GM23338 (cell line): ENCODE measurements around the gene ZNF692. TPM values are rescaled to one million over a fixed set of nuclear protein-coding genes. Genes with fewer than 3 reads are reported as not detected.
"Not testable (repeated sequence)": the region's sequence is repeated elsewhere in the genome, so short reads cannot be mapped to it uniquely, and the experiment has no call there.

Experiments used
- ATAC-seq: fragments of 200-7000 bp; cut with Tn5 transposase; 3 replicates; pipeline ENCODE4 v1.9.1; 2020
- DNase-seq: peaks from one replicate; pipeline ENCODE4 v3.0.0-alpha.2; 2015; ENCODE audit warnings: low spot score
- H2AFZ ChIP-seq: fragments of 200-600 bp; sonication (generic); 2 replicates; pipeline ENCODE4 v1.8.0; 2016; ENCODE audit warnings: antibody characterized with exemption, mild to moderate bottlenecking, moderate library complexity
- H3F3A ChIP-seq: fragments of 200-600 bp; sonication (generic); replicated peaks from 2 replicates; pipeline ENCODE4 v1.8.0; 2017; ENCODE audit warnings: antibody characterized with exemption, mixed run types, low read depth
- H3K27ac ChIP-seq: fragments of 200-600 bp; sonication (generic); 2 replicates; pipeline ENCODE4 v1.6.1; 2016; ENCODE audit warnings: low read depth
- H3K27me3 ChIP-seq: fragments of 200-600 bp; sonication (generic); 2 replicates; pipeline ENCODE4 v1.8.0; 2016; ENCODE audit warnings: mild to moderate bottlenecking, mixed run types, moderate library complexity; ENCODE audit not compliant: insufficient read depth
- H3K36me3 ChIP-seq: fragments of 200-600 bp; sonication (generic); 2 replicates; pipeline ENCODE4 v1.8.0; 2016; ENCODE audit warnings: mild to moderate bottlenecking; ENCODE audit not compliant: insufficient read depth
- H3K4me1 ChIP-seq: fragments of 200-600 bp; sonication (generic); 2 replicates; pipeline ENCODE4 v1.8.0; 2016; ENCODE audit warnings: mild to moderate bottlenecking, moderate library complexity; ENCODE audit not compliant: insufficient read depth
- H3K4me2 ChIP-seq: fragments of 200-600 bp; sonication (generic); 2 replicates; pipeline ENCODE4 v1.7.1; 2017; ENCODE audit warnings: mixed run types
- H3K4me3 ChIP-seq: fragments of 200-600 bp; sonication (generic); 2 replicates; pipeline ENCODE4 v1.6.1; 2016; ENCODE audit warnings: mixed run types
- H3K79me2 ChIP-seq: fragments of 200-600 bp; sonication (generic); replicated peaks from 2 replicates; pipeline ENCODE4 v1.8.0; 2017; ENCODE audit warnings: mild to moderate bottlenecking; ENCODE audit not compliant: insufficient read depth
- H3K9me2 ChIP-seq: fragments of 200-600 bp; sonication (generic); 2 replicates; pipeline ENCODE4 v1.8.0; 2017; ENCODE audit not compliant: insufficient read depth
- H4K20me1 ChIP-seq: fragments of 200-600 bp; sonication (generic); replicated peaks from 2 replicates; pipeline ENCODE4 v1.8.0; 2017; ENCODE audit warnings: mild to moderate bottlenecking; ENCODE audit not compliant: insufficient read depth
- H3K27ac Mint-ChIP-seq: 2 replicates; pipeline ENCODE4 v1.8.0; 2020; ENCODE audit warnings: inconsistent platforms, mild to moderate bottlenecking, moderate library complexity, mixed read lengths
- H3K27me3 Mint-ChIP-seq: 3 replicates; pipeline ENCODE4 v1.8.0; 2022; ENCODE audit warnings: low read depth, mild to moderate bottlenecking, moderate library complexity, mixed read lengths, inconsistent platforms; ENCODE audit not compliant: insufficient read depth, poor library complexity
- H3K36me3 Mint-ChIP-seq: 3 replicates; pipeline ENCODE4 v1.8.0; 2021; ENCODE audit warnings: low read depth, mild to moderate bottlenecking, inconsistent platforms, moderate library complexity, mixed read lengths
- H3K4me1 Mint-ChIP-seq: 3 replicates; pipeline ENCODE4 v1.8.0; 2020; ENCODE audit warnings: mild to moderate bottlenecking, inconsistent platforms, mixed read lengths
- H3K4me3 Mint-ChIP-seq: 3 replicates; pipeline ENCODE4 v1.8.0; 2021; ENCODE audit warnings: moderate library complexity, mild to moderate bottlenecking, inconsistent platforms, mixed read lengths
- H3K9me3 Mint-ChIP-seq: 3 replicates; pipeline ENCODE4 v1.8.0; 2020; ENCODE audit warnings: moderate library complexity, mild to moderate bottlenecking, inconsistent platforms, mixed read lengths
- EZH2 ChIP-seq: fragments of 200-600 bp; sonication (generic); IDR thresholded peaks from one replicate; pipeline ENCODE4 v1.8.0; 2017; ENCODE audit warnings: antibody characterized with exemption, mild to moderate bottlenecking, low read depth; ENCODE audit not compliant: unreplicated experiment
- ZNF331 ChIP-seq: fragments of 250-450 bp; sonication (Bioruptor Pico); IDR thresholded peaks from 2 replicates; pipeline ENCODE4 v1.5.0; 2020; ENCODE audit warnings: low read depth, mild to moderate bottlenecking, moderate library complexity
- polyA plus RNA-seq: library from polyadenylated mRNA; unstranded; fragments of >200 nt; fragmentation: Nextera tagmentation; extraction: Ambion mirVana; gene quantifications from 2 replicates; pipeline ENCODE4 v1.2.1, GENCODE V29; 2016
- total RNA-seq: library from RNA; depleted of rRNA; stranded (reverse); fragments of >200 nt; shearing (Covaris generic); gene quantifications from 2 replicates; pipeline ENCODE4 v1.2.3, GENCODE V29; 2014
- TF ChIP-seq, protein P1 (sequence below): fragments of 250-450 bp; sonication (Bioruptor Pico); IDR thresholded peaks from 2 replicates; pipeline ENCODE4 v1.5.0; 2020; ENCODE audit warnings: mild to moderate bottlenecking, moderate library complexity
- TF ChIP-seq, protein P2 (sequence below): IDR thresholded peaks from one replicate; pipeline ENCODE4 v1.6.1; 2018; ENCODE audit warnings: antibody characterized with exemption; ENCODE audit not compliant: unreplicated experiment

Gene ZNF692
- total and polyA plus RNA-seq, 2 experiments from 2014 or later: 41.2 to 57.1 TPM

DNA sequence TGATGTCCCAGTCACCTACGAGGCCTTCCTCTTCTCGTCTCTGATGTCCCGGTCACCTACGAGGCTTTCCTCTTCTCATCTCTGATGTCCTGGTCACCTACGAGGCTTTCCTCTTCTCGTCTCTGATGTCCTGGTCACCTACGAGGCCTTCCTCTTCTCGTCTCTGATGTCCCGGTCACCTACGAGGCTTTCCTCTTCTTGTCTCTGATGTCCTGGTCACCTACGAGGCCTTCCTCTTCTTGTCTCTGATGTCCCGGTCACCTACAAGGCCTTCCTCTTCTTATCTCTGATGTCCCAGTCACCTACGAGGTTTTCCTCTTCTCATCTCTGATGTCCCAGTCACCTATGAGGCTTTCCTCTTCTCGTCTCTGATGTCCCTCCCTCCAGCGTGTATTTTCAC lies 55.4 kb downstream of the ZNF692 start:
- H4K20me1 ChIP-seq, H3K4me2 ChIP-seq, H3K27me3 ChIP-seq, H3K4me3 Mint-ChIP-seq, H2AFZ ChIP-seq, H3K4me3 ChIP-seq, H3K79me2 ChIP-seq, ATAC-seq, H3K9me2 ChIP-seq, H3K4me1 ChIP-seq, H3K27ac ChIP-seq, DNase-seq, H3K4me1 Mint-ChIP-seq, H3K27ac Mint-ChIP-seq, H3F3A ChIP-seq, H3K36me3 ChIP-seq: not testable (repeated sequence)
- H3K36me3 Mint-ChIP-seq: peaks cover 12% of the 10 kb centered on the region; the same call in 2 of the 3 replicates
- H3K27me3 Mint-ChIP-seq: peaks cover 17% of the 10 kb centered on the region
- H3K9me3 Mint-ChIP-seq: peaks cover 71% of the 10 kb centered on the region

DNA sequence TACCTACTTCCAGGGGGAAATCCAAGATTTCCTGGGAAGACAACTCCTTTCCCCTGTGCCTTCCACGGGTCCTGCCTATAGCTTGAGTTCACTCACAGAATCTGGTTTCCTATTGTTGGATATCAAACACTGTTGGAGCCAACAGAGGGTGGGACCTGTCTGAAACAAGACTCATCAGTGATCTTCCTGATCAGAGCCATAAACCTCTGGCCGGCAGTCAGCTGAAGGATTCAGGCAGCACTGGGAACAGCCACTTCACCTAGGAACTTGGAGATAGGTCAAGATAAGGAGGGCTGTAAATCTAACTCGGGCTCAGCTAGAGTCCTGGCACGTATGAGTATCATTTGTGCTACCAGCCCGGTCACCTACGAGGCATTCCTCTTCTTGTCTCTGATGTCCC lies 56.4 kb downstream of the ZNF692 start:
- H3K27ac Mint-ChIP-seq: no peak overlapping the region
- Histone ChIP-seq H3K27me3 (no peaks in the 10 kb centered on the region), H3K79me2 (no peaks in the 10 kb centered on the region), H3K36me3 (0 out of 2 replicates have a peak, but pooled peaks cover 3% of the 10 kb centered on the region), H2AFZ (no peak overlapping the region), H3K4me3 (no peak overlapping the region), H3K27ac (no peak overlapping the region), H3K9me2 (no peaks in the 10 kb centered on the region), H3K4me2 (no peak overlapping the region), H3F3A (no peaks in the 10 kb centered on the region), H4K20me1 (no peaks in the 10 kb centered on the region), H3K4me1 (no peaks in the 10 kb centered on the region)
- H3K4me3 Mint-ChIP-seq: no peak overlapping the region
- peaks cover 16% of the 10 kb centered on the region for H3K27me3 Mint-ChIP-seq
- H3K4me1 Mint-ChIP-seq: no peaks in the 10 kb centered on the region
- H3K9me3 Mint-ChIP-seq: peaks cover 81% of the 10 kb centered on the region
- peaks cover 12% of the 10 kb centered on the region; the same call in 2 of the 3 replicates for H3K36me3 Mint-ChIP-seq
- DNase-seq (no peak), ATAC-seq (no peak)
- TF ChIP-seq, protein P1, sequence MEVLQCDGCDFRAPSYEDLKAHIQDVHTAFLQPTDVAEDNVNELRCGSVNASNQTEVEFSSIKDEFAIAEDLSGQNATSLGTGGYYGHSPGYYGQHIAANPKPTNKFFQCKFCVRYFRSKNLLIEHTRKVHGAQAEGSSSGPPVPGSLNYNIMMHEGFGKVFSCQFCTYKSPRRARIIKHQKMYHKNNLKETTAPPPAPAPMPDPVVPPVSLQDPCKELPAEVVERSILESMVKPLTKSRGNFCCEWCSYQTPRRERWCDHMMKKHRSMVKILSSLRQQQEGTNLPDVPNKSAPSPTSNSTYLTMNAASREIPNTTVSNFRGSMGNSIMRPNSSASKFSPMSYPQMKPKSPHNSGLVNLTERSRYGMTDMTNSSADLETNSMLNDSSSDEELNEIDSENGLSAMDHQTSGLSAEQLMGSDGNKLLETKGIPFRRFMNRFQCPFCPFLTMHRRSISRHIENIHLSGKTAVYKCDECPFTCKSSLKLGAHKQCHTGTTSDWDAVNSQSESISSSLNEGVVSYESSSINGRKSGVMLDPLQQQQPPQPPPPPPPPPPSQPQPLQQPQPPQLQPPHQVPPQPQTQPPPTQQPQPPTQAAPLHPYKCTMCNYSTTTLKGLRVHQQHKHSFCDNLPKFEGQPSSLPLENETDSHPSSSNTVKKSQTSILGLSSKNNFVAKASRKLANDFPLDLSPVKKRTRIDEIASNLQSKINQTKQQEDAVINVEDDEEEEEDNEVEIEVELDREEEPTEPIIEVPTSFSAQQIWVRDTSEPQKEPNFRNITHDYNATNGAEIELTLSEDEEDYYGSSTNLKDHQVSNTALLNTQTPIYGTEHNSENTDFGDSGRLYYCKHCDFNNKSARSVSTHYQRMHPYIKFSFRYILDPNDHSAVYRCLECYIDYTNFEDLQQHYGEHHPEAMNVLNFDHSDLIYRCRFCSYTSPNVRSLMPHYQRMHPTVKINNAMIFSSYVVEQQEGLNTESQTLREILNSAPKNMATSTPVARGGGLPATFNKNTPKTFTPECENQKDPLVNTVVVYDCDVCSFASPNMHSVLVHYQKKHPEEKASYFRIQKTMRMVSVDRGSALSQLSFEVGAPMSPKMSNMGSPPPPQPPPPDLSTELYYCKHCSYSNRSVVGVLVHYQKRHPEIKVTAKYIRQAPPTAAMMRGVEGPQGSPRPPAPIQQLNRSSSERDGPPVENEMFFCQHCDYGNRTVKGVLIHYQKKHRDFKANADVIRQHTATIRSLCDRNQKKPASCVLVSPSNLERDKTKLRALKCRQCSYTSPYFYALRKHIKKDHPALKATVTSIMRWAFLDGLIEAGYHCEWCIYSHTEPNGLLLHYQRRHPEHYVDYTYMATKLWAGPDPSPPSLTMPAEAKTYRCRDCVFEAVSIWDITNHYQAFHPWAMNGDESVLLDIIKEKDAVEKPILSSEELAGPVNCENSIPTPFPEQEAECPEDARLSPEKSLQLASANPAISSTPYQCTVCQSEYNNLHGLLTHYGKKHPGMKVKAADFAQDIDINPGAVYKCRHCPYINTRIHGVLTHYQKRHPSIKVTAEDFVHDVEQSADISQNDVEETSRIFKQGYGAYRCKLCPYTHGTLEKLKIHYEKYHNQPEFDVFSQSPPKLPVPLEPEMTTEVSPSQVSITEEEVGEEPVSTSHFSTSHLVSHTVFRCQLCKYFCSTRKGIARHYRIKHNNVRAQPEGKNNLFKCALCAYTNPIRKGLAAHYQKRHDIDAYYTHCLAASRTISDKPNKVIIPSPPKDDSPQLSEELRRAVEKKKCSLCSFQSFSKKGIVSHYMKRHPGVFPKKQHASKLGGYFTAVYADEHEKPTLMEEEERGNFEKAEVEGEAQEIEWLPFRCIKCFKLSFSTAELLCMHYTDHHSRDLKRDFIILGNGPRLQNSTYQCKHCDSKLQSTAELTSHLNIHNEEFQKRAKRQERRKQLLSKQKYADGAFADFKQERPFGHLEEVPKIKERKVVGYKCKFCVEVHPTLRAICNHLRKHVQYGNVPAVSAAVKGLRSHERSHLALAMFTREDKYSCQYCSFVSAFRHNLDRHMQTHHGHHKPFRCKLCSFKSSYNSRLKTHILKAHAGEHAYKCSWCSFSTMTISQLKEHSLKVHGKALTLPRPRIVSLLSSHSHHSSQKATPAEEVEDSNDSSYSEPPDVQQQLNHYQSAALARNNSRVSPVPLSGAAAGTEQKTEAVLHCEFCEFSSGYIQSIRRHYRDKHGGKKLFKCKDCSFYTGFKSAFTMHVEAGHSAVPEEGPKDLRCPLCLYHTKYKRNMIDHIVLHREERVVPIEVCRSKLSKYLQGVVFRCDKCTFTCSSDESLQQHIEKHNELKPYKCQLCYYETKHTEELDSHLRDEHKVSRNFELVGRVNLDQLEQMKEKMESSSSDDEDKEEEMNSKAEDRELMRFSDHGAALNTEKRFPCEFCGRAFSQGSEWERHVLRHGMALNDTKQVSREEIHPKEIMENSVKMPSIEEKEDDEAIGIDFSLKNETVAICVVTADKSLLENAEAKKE (CRISPR knock-in tag): no peak
- TF ChIP-seq EZH2 (no peak), ZNF331 (CRISPR knock-in tag) (no peak)
- TF ChIP-seq, protein P2, sequence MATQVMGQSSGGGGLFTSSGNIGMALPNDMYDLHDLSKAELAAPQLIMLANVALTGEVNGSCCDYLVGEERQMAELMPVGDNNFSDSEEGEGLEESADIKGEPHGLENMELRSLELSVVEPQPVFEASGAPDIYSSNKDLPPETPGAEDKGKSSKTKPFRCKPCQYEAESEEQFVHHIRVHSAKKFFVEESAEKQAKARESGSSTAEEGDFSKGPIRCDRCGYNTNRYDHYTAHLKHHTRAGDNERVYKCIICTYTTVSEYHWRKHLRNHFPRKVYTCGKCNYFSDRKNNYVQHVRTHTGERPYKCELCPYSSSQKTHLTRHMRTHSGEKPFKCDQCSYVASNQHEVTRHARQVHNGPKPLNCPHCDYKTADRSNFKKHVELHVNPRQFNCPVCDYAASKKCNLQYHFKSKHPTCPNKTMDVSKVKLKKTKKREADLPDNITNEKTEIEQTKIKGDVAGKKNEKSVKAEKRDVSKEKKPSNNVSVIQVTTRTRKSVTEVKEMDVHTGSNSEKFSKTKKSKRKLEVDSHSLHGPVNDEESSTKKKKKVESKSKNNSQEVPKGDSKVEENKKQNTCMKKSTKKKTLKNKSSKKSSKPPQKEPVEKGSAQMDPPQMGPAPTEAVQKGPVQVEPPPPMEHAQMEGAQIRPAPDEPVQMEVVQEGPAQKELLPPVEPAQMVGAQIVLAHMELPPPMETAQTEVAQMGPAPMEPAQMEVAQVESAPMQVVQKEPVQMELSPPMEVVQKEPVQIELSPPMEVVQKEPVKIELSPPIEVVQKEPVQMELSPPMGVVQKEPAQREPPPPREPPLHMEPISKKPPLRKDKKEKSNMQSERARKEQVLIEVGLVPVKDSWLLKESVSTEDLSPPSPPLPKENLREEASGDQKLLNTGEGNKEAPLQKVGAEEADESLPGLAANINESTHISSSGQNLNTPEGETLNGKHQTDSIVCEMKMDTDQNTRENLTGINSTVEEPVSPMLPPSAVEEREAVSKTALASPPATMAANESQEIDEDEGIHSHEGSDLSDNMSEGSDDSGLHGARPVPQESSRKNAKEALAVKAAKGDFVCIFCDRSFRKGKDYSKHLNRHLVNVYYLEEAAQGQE: no peak
